ENCODE results near the gene TFG. TPM values are rescaled to one million over a fixed set of nuclear protein-coding genes. Genes with fewer than 3 reads are reported as not detected.

The TFG gene
- total RNA-seq, 1 donor from 2014 or later = 73.0 TPM

DNA sequence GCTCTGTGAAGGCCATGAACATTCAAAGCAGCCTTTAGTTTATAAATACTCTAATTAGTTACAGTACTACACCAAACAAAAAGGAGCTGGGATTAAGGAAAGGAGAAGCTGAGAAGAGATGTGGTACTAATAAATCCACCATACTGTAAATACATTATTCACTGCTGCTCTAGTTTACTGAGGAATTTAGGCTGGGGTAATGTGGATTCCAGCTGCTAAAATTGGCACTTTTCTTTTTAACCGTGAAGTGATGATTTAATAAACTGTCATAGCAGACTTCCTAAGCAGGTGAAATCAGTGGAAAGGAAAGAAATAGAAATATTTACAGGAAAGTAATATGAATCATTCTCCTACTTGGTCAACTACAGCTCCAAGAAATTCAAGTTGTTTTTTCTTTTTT, 88.7 kb downstream of the TFG start:
- peaks cover 7% of the 10 kb centered on the region for H3K27me3 Mint-ChIP-seq (ENCODE audit: insufficient read depth)
- no peaks in the 10 kb centered on the region for H3K9me3 Mint-ChIP-seq
- peaks cover 5% of the 10 kb centered on the region for H3K4me1 Mint-ChIP-seq (ENCODE audit: low read depth)
- no peak overlapping the region for H3K27ac Mint-ChIP-seq
- intact Hi-C loops (cut with micrococcal nuclease) = loop anchor here (5.0 kb wide), 1 partner anchor 61 kb away; no protein-coding TSS in a partner anchor
- H3K36me3 Mint-ChIP-seq (ENCODE audit: low read depth) = no peaks in the 10 kb centered on the region
- no peak for DNase-seq (ENCODE audit: low spot score)
- no peak overlapping the region for H3K4me3 Mint-ChIP-seq

Other genes starting within 250 kb of the TFG start
- 0.13 and 0.34 TPM in 2 replicates for gene TMEM45A, start 216.9 kb upstream of the TFG start, total RNA-seq
- gene ADGRG7, start 99.9 kb upstream of the TFG start, total RNA-seq = not detected in 2 replicates